HPDE6-E6E7 (cell line): ENCODE data around the gene ABTB2.
"Not testable (repeated sequence)": the region's sequence is repeated elsewhere in the genome, so short reads cannot be mapped to it uniquely, and the experiment has no call there.

Experiments used
- DNase-seq: peaks from one replicate; pipeline ENCODE4 v3.0.0; 2011; ENCODE audit warnings: missing footprints; ENCODE audit errors: extremely low spot score

ABTB2 gene

GRCh38 chr11:34185926-34186841 lies 171.6 kb downstream of the ABTB2 start:
- DNase-seq, result no peak

GRCh38 chr11:34184505-34185015 lies 173.2 kb downstream of the ABTB2 start:
- DNase-seq, result no peak

- no peak for DNase-seq
These were observed 173.9 kb downstream of the ABTB2 start for GRCh38 chr11:34183848-34184391.

- no peak for DNase-seq
These were observed 174.7 kb downstream of the ABTB2 start for GRCh38 chr11:34182921-34183685.

GRCh38 chr11:34182425-34182824 lies 175.4 kb downstream of the ABTB2 start:
- DNase-seq, result no peak

GRCh38 chr11:34181856-34182405 lies 175.9 kb downstream of the ABTB2 start:
- DNase-seq, result no peak

GRCh38 chr11:34181251-34181650 lies 176.6 kb downstream of the ABTB2 start:
- no peak for DNase-seq

GRCh38 chr11:34180814-34181165 lies 177.0 kb downstream of the ABTB2 start:
- not testable (repeated sequence) for DNase-seq

- no peak for DNase-seq
These were observed 177.6 kb downstream of the ABTB2 start for GRCh38 chr11:34180040-34180813.

- DNase-seq, result no peak
These were observed 178.7 kb downstream of the ABTB2 start for GRCh38 chr11:34179026-34179675.

GRCh38 chr11:34178209-34178821 lies 179.5 kb downstream of the ABTB2 start:
- no peak for DNase-seq

- no peak for DNase-seq
These were observed 181.0 kb downstream of the ABTB2 start for GRCh38 chr11:34176751-34177209.

- no peak for DNase-seq
These were observed 182.4 kb downstream of the ABTB2 start for GRCh38 chr11:34175284-34176019.

GRCh38 chr11:34174412-34175041 lies 183.3 kb downstream of the ABTB2 start:
- peak; percentile 77 for DNase-seq

- DNase-seq, result no peak
These were observed 184.8 kb downstream of the ABTB2 start for GRCh38 chr11:34173050-34173449.

GRCh38 chr11:34169686-34170085 lies 188.1 kb downstream of the ABTB2 start:
- no peak for DNase-seq

GRCh38 chr11:34168642-34169420 lies 189.0 kb downstream of the ABTB2 start:
- no peak for DNase-seq

- no peak for DNase-seq
These were observed 189.8 kb downstream of the ABTB2 start for GRCh38 chr11:34167961-34168360.
